Raji (cell line): ENCODE measurements around the gene KASH5.

Source experiments
- POLR2A ChIP-seq: IDR thresholded peaks from 2 replicates; pipeline ENCODE4 v1.6.1; 2011; ENCODE audit warnings: low read depth, low read length, control low read depth; ENCODE audit not compliant: insufficient read depth

KASH5 gene

DNA sequence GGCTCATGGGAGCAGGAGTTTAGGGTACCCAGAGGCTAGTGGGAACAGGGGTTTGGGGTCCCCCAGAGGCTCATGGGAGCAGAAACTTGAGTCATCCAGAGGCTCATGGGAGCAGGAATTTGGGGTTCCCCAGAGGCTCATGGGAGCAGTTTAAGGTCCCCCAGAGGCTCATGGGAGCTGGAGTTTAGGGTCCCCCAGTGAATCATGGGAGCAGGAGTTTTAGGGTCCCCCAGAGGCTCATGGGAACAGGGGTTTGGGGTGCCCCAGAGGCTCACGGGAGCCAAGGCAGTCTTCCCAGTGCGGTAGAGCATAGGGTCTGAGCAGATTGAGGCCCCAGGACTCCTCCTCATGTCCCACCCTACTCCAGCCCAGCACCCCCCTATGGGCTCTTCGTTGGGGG, 77.3 kb downstream of the KASH5 start:
- TF ChIP-seq POLR2A: no peak
